Embryonic facial prominence (tissue), 1 donor: Measurements from ENCODE around the gene DDX41.

ENCODE experiments used
- DNase-seq: peaks from one replicate; pipeline ENCODE4 v3.0.0-alpha.2; 2016; ENCODE audit errors: extremely low spot score

The DDX41 gene

GRCh38 chr5:177484902-177485549 is 31.7 kb downstream of the DDX41 start:
- no peak for DNase-seq

GRCh38 chr5:177483994-177484901 is 32.5 kb downstream of the DDX41 start:
- DNase-seq: no peak

GRCh38 chr5:177483042-177483441 is 33.7 kb downstream of the DDX41 start:
- DNase-seq: no peak

- no peak for DNase-seq
These were observed 34.4 kb downstream of the DDX41 start for GRCh38 chr5:177482359-177482795.

GRCh38 chr5:177479774-177480173 is 37.0 kb downstream of the DDX41 start:
- no peak for DNase-seq

- no peak for DNase-seq
These were observed 37.8 kb downstream of the DDX41 start for GRCh38 chr5:177478711-177479646.

- no peak for DNase-seq
These were observed 38.9 kb downstream of the DDX41 start for GRCh38 chr5:177477701-177478477.

- no peak for DNase-seq
These were observed 40.1 kb downstream of the DDX41 start for GRCh38 chr5:177476531-177477233.

- no peak for DNase-seq
These were observed 41.0 kb downstream of the DDX41 start for GRCh38 chr5:177475563-177476427.

GRCh38 chr5:177474846-177475562 is 41.8 kb downstream of the DDX41 start:
- no peak for DNase-seq

GRCh38 chr5:177474002-177474476 is 42.7 kb downstream of the DDX41 start:
- no peak for DNase-seq

GRCh38 chr5:177473443-177474001 is 43.2 kb downstream of the DDX41 start, which contains the start of gene DBN1:
Gene DBN1 (minus strand): TSS chr5:177473634. CDS start chr5:177473521, 113 bp downstream.
- no peak for DNase-seq

- no peak for DNase-seq
These were observed 44.0 kb downstream of the DDX41 start for GRCh38 chr5:177472460-177473442.

GRCh38 chr5:177471610-177472356 is 45.0 kb downstream of the DDX41 start:
- no peak for DNase-seq

- no peak for DNase-seq
These were observed 45.8 kb downstream of the DDX41 start for GRCh38 chr5:177470759-177471536.
